Measurements from ENCODE around the gene ACKR1.

DNA sequence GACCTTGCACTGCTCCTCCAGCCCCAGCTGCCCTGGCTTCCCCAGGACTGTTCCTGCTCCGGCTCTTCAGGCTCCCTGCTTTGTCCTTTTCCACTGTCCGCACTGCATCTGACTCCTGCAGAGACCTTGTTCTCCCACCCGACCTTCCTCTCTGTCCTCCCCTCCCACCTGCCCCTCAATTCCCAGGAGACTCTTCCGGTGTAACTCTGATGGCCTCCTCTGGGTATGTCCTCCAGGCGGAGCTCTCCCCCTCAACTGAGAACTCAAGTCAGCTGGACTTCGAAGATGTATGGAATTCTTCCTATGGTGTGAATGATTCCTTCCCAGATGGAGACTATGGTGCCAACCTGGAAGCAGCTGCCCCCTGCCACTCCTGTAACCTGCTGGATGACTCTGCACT is 550 bp downstream of the ACKR1 start:
- TF ChIP-seq ZNF274 (IDR thresholded peaks at IDR 0.05; ENCODE audit: low read depth, low read length) = no peak
- TF ChIP-seq SUZ12 (IDR thresholded peaks at IDR 0.05; ENCODE audit: extremely low read depth, insufficient read depth, insufficient read length) = no peak
